OCI-LY1 (cell line): ENCODE data around the gene TTC17.

ENCODE experiments used
- H2AFZ ChIP-seq: fragments of 200-600 bp; sonication (generic), shearing (Covaris generic); 2 replicates; pipeline ENCODE4 v1.6.0; 2014; ENCODE audit warnings: antibody characterized with exemption, mild to moderate bottlenecking, low read length
- H3F3A ChIP-seq: fragments of 200-600 bp; sonication (generic), shearing (Covaris generic); 2 replicates; pipeline ENCODE4 v1.6.0; 2014; ENCODE audit warnings: mild to moderate bottlenecking, antibody characterized with exemption, low read length, moderate library complexity; ENCODE audit not compliant: insufficient read depth
- H3K27ac ChIP-seq: fragments of 200-600 bp; sonication (generic); 2 replicates; pipeline ENCODE4 v1.5.1; 2014; ENCODE audit warnings: low read length, mixed run types, mild to moderate bottlenecking, low read depth; ENCODE audit not compliant: poor library complexity, severe bottlenecking
- H3K27me3 ChIP-seq: fragments of 200-600 bp; sonication (generic); 2 replicates; pipeline ENCODE4 v1.6.0; 2014; ENCODE audit warnings: antibody characterized with exemption, mild to moderate bottlenecking, low read length, moderate library complexity; ENCODE audit not compliant: insufficient read depth
- H3K36me3 ChIP-seq: fragments of 200-600 bp; sonication (generic); 2 replicates; pipeline ENCODE4 v1.6.1; 2014; ENCODE audit warnings: mild to moderate bottlenecking, antibody characterized with exemption, low read length, moderate library complexity, mixed read lengths; ENCODE audit not compliant: insufficient read depth
- H3K4me1 ChIP-seq: fragments of 200-600 bp; sonication (generic); 2 replicates; pipeline ENCODE4 v1.5.1; 2014; ENCODE audit warnings: mild to moderate bottlenecking, low read length, moderate library complexity; ENCODE audit not compliant: insufficient read depth, severe bottlenecking
- H3K4me2 ChIP-seq: fragments of 200-600 bp; sonication (generic), shearing (Covaris generic); 2 replicates; pipeline ENCODE4 v1.6.1; 2014; ENCODE audit warnings: low read length
- H3K4me3 ChIP-seq: fragments of 200-600 bp; sonication (generic); 2 replicates; pipeline ENCODE4 v1.5.1; 2014; ENCODE audit warnings: low read length, low read depth, mild to moderate bottlenecking, mixed read lengths; ENCODE audit not compliant: poor library complexity, severe bottlenecking
- H3K79me2 ChIP-seq: fragments of 200-600 bp; shearing (Covaris generic); 2 replicates; pipeline ENCODE4 v1.6.1; 2016; ENCODE audit warnings: mixed run types, low read length, mixed read lengths; ENCODE audit not compliant: insufficient read depth
- H3K9ac ChIP-seq: fragments of 200-600 bp; sonication (generic), shearing (Covaris generic); 2 replicates; pipeline ENCODE4 v1.6.1; 2014; ENCODE audit warnings: mild to moderate bottlenecking, low read length, mixed read lengths
- H3K9me2 ChIP-seq: fragments of 200-600 bp; sonication (generic), shearing (Covaris generic); 2 replicates; pipeline ENCODE4 v1.6.1; 2014; ENCODE audit warnings: low read depth, mild to moderate bottlenecking, low read length, mixed read lengths
- H3K9me3 ChIP-seq: fragments of 200-600 bp; shearing (Covaris generic); 2 replicates; pipeline ENCODE4 v1.6.1; 2014; ENCODE audit warnings: low read length, mixed read lengths
- H4K20me1 ChIP-seq: fragments of 200-600 bp; sonication (generic), shearing (Covaris generic); 2 replicates; pipeline ENCODE4 v1.6.0; 2016; ENCODE audit warnings: mild to moderate bottlenecking, low read length; ENCODE audit not compliant: insufficient read depth
- EZH2 ChIP-seq: fragments of 200-600 bp; sonication (generic), shearing (Covaris generic); IDR thresholded peaks from 2 replicates; pipeline ENCODE4 v1.8.0; 2017; ENCODE audit warnings: borderline replicate concordance, mixed run types, mild to moderate bottlenecking, antibody characterized with exemption, low read length, moderate library complexity, mixed read lengths
- TF ChIP-seq, protein P1 (sequence below): fragments of 200-600 bp; sonication (generic), shearing (Covaris generic); IDR thresholded peaks from 2 replicates; pipeline ENCODE4 v1.5.1; 2017; ENCODE audit warnings: mild to moderate bottlenecking, antibody characterized with exemption, low read length, moderate library complexity, mixed read lengths

TTC17 gene

DNA sequence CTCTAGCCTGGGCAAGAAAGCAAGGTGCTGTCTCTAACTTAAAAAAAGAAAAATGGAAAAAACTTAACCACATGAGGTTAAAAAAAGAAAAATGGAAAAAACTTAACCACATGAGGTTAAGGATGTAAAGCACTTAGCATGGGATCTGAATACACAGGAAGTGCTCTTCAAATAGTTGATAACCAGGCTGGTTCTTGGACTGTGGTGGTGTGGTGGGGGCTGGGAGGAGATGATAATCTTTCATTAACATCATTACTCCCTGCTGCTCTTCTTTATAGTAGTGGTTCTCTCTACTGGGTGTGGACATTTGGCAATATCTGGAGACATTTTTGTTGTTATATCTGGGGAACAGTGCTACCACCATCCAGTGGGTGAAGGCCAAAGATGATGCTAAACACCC is 88.4 kb downstream of the TTC17 start:
- Histone ChIP-seq H3K79me2 (no peaks in the 10 kb centered on the region), H3K27me3 (no peaks in the 10 kb centered on the region), H3K9me3 (no peaks in the 10 kb centered on the region), H3K4me3 (no peak overlapping the region), H2AFZ (no peak overlapping the region), H3F3A (no peaks in the 10 kb centered on the region), H3K36me3 (peaks cover 91% of the 10 kb centered on the region), H3K4me1 (no peaks in the 10 kb centered on the region), H3K4me2 (no peak overlapping the region), H3K27ac (no peak overlapping the region), H3K9me2 (no peaks in the 10 kb centered on the region), H3K9ac (no peak overlapping the region), H4K20me1 (no peaks in the 10 kb centered on the region)
- TF ChIP-seq EZH2: no peak
- TF ChIP-seq, protein P1, sequence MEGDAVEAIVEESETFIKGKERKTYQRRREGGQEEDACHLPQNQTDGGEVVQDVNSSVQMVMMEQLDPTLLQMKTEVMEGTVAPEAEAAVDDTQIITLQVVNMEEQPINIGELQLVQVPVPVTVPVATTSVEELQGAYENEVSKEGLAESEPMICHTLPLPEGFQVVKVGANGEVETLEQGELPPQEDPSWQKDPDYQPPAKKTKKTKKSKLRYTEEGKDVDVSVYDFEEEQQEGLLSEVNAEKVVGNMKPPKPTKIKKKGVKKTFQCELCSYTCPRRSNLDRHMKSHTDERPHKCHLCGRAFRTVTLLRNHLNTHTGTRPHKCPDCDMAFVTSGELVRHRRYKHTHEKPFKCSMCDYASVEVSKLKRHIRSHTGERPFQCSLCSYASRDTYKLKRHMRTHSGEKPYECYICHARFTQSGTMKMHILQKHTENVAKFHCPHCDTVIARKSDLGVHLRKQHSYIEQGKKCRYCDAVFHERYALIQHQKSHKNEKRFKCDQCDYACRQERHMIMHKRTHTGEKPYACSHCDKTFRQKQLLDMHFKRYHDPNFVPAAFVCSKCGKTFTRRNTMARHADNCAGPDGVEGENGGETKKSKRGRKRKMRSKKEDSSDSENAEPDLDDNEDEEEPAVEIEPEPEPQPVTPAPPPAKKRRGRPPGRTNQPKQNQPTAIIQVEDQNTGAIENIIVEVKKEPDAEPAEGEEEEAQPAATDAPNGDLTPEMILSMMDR: no peak

DNA sequence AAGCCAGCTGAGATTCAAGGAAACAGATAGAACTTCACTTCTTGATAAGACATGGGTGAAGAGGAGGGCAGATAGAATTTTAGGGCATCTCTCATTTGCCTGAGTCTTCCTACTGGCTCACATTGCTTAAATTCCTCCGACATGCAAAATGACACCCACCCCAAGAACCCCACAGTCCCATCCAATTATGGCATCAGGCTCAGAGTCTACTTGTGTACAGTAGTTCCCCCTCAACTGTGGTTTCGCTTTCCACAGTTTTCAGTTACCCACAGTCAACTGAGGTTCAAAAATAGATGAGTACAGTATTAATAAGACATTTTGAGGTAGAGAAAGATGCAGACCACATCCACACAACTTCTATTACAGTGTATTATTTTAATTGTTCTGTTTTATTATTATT is 99.8 kb downstream of the TTC17 start:
- Histone ChIP-seq H3K4me2 (no peak overlapping the region), H4K20me1 (no peaks in the 10 kb centered on the region), H3F3A (no peaks in the 10 kb centered on the region), H3K9me3 (no peaks in the 10 kb centered on the region), H2AFZ (no peak overlapping the region), H3K79me2 (no peaks in the 10 kb centered on the region), H3K4me3 (no peak overlapping the region), H3K9me2 (no peaks in the 10 kb centered on the region), H3K27me3 (no peaks in the 10 kb centered on the region), H3K4me1 (no peaks in the 10 kb centered on the region), H3K36me3 (peaks cover 82% of the 10 kb centered on the region), H3K9ac (no peak overlapping the region), H3K27ac (no peak overlapping the region)
- TF ChIP-seq EZH2: no peak
- TF ChIP-seq, protein P1: no peak

DNA sequence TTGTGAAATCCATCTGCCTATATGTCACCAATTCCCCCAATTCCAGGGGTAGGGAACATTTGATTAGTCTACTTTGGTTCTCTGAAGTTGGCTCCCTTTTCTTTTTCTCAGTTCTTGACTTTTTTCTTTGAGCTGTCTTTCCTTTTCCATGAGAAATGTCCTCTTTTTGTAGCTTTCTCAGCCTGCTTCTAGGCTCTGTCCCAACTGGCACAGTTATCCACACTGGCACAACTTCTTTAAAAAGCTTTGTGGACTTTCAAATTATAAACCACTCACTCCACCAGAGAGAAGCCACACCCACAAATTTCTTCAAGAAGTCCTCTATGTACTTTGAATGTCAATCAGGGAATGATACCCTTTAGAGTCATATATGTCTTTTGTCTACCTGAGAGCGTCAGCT is 100.5 kb downstream of the TTC17 start:
- Histone ChIP-seq H3K9me2 (no peaks in the 10 kb centered on the region), H3K9ac (no peak overlapping the region), H3K79me2 (no peaks in the 10 kb centered on the region), H3K9me3 (no peaks in the 10 kb centered on the region), H3K27me3 (no peaks in the 10 kb centered on the region), H3F3A (no peaks in the 10 kb centered on the region), H2AFZ (no peak overlapping the region), H4K20me1 (no peaks in the 10 kb centered on the region), H3K4me2 (no peak overlapping the region), H3K36me3 (peaks cover 81% of the 10 kb centered on the region), H3K4me1 (no peaks in the 10 kb centered on the region), H3K27ac (no peak overlapping the region), H3K4me3 (no peak overlapping the region)
- TF ChIP-seq, protein P1: no peak
- no peak for TF ChIP-seq EZH2
